Stimulated activated CD4-positive, alpha-beta T cell treated with anti-CD3 and anti-CD28 coated beads, Interleukin-4, amount 100 ng/mL, for 1 hour (primary cell): ENCODE measurements around the gene GIGYF2.
A peak's percentile ranks its signal among the peaks of the same experiment; 100 is the strongest.
"Not testable (repeated sequence)": the region's sequence is repeated elsewhere in the genome, so short reads cannot be mapped to it uniquely, and the experiment has no call there.

Experiments used
- DNase-seq: peaks from one replicate; pipeline ENCODE4 v3.0.0-alpha.2; 2020

The GIGYF2 gene

DNA sequence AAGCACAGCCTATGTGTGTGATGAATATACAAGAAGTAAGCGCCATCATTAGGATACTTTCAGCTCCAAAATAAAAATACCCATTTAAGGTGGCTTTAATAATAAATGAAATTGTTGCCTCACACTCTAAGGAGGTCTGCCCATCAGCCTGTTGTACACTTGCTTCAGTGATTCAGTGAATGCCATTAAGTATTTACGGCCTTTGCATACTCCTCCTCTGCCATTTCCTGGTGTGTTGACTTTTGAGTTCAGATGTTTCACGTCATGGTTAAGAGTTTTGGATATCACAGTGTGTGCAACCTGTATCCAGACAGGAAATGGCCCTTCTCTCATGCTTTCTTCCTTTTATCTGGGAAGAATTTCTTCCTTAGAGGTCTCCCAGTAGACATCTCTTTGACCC lies 134.4 kb downstream of the GIGYF2 start:
- no peak for DNase-seq

- DNase-seq, result no peak
These were observed 136.7 kb downstream of the GIGYF2 start for GRCh38 chr2:232833830-232834229.

DNA sequence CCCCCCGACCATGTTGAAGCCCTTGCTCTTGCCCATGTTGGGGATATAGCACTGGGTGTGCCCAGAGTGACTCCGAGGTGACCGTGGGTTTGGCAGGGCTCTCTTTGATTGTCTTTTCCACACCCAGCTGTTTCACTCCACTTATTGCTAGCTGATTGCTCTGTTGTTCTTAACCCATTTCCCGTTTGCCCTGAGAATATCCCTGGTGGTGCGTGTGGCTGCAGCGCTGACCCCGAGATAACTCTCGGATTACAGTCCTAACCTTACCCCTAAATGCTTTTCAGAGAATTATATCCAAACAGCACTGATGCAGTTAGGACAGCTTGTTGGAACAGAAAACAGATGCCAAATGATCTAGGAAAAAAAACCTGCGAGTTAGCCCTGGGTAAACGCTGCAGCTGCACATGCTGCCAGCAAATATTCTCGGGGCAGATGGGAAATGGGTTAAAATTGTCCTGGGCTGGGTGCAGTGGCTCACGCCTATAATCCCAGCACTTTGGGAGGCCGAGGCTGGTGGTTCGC lies 138.6 kb downstream of the GIGYF2 start:
- no peak for DNase-seq

GRCh38 chr2:232836934-232837333 lies 139.8 kb downstream of the GIGYF2 start:
- no peak for DNase-seq

DNA sequence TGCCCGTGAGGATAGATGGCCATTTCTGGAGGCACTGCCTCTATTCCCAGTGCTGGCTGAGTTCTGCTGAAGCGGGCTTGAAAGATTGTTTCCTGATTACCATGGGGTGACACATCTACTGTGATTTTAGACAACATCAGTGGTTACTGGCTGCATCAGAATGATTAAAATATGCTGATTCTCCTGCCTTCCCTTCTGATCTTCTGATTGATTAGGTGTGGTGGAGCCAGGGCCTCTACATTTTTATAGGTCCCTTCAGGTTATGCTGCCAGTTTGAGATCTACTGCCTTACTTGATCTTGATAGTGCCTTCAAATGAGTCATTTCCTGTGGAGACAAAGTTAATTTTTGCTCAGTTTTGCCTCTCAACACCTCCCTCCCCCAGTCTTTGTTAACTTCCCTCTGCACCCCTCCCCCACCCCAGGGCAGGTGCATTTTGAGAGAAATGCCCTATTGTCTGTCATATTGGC lies 141.3 kb downstream of the GIGYF2 start:
- peak; percentile 56 for DNase-seq

GRCh38 chr2:232839411-232840079 lies 142.4 kb downstream of the GIGYF2 start:
- DNase-seq, result no peak

DNA sequence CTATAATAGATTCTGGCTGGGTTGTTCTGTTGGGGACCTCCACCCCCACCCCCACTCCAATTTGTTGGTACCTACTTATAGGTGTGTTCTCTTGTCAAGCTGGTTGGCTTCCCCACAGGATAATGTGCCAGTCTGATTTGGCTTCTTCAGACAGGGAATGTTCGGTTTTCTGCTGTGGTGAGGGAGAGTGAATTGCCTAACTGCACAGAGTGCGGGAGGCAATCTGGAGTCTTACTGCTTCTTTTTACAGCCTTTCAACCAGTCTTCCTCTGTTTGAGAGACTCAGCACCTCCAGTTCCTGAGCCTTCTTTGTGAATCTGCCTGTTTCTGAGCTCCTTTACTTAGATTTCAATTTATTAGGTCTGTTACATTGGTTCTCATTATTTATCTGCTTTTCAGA lies 145.6 kb downstream of the GIGYF2 start:
- DNase-seq, result no peak

- no peak for DNase-seq
These were observed 146.7 kb downstream of the GIGYF2 start for GRCh38 chr2:232843834-232844233.

GRCh38 chr2:232846055-232846454 lies 148.9 kb downstream of the GIGYF2 start:
- no peak for DNase-seq

GRCh38 chr2:232850039-232850438 lies 152.9 kb downstream of the GIGYF2 start:
- no peak for DNase-seq

DNA sequence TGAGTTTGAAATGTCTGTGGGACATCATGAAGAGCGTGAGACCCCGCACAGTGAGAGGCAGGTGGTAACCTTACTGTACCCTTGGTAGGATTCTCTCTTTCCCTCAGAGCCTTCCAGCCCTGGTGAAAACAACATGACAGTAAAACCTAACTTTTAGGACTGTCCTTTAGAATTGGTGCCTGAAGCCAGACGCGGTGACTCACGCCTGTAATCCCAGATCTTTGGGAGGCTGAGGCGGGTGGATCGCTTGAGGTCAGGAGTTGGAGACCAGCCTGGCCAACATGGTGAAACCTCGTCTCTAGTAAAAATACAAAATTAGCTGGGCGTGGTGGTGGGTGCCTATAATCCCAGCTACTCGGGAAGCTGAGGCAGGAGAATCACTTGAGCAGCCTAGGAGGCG lies 154.9 kb downstream of the GIGYF2 start:
- DNase-seq, result not testable (repeated sequence)

GRCh38 chr2:232852676-232853075 lies 155.5 kb downstream of the GIGYF2 start:
- DNase-seq, result no peak

DNA sequence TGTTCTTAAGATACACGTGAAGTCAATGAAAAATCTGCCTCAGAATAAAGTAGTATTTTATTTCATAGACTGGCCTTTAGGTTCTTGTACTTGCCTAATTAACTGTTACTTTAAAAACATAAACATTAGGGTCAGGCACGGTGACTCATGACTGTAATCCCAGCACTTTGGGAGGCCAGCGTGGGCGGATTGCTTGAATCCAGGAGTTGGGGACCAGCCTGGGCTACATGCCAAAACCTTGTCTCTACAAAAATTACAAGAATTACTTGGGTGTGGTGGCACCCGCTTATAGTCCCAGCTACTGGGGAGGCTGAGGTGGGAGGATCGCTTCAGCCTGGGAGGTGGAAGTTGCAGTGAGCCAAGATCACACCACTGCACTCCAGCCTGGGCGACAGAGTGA lies 157.0 kb downstream of the GIGYF2 start:
- DNase-seq, result no peak

- no peak for DNase-seq
These were observed 160.0 kb downstream of the GIGYF2 start for GRCh38 chr2:232857158-232857563.

DNA sequence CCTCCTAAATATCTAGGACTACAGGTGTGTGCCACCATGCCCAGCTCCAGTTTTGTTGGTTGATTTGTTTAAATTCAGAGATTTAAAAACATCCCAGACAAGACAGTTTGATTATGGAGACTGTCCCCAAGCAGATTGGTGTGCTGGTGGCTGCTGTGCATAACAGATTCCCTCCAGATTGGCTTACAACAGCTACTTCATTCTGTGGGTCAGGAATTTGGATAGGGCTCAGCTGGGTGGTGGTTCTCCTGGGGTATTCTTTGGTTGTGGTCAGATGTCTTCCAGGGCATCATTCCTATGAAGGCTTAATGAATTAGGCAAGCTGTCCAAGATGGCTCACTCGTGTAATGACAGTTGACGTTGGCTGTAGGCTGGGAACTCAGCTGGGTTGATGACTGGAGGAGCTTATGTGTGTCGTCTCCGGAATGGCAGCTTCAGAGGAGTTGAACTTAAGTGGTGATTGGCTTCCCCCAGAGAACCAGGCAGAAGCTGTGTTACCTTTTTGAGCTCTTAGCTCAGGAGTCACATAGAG lies 162.3 kb downstream of the GIGYF2 start:
- no peak for DNase-seq

GRCh38 chr2:232860593-232861241 lies 163.6 kb downstream of the GIGYF2 start:
- no peak for DNase-seq

DNA sequence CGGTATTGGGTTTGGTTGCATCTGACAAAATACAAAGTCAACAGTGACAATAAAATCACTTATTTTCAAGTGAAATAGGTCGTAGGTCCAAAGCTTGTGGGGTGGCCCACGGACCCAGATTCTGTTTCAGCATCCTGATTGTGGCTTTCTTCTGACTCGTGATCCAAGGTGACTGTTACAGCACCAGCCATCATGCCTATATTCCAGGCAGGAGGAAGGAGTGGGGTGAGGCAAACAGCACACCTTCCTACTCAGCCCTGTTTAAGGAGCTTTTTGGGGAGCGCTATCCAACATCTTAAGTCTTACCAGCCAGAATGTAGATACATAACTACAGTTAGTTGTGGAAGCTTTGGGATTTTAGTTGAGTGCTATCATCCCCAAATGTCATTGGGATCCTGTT lies 164.2 kb downstream of the GIGYF2 start:
- DNase-seq, result no peak

GRCh38 chr2:232863996-232864395 lies 166.9 kb downstream of the GIGYF2 start:
- DNase-seq, result no peak

DNA sequence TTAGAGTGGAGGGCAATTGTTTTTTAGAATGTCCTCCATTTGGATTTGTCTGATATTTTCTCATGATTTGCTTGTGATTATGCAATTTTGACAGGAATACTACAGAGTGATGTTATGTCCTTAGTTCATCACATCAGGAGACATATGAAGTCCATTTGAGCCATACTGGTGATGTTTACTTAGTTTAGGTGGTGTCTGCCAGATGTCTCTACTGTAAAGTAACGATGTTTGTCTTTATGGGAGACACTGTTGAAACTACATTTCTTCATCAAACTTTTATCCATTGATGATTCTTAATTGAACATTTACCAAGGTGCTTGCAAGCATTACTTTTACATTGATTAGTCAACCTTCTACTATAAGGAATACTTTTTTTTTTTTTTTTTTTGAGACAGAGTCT lies 168.0 kb downstream of the GIGYF2 start:
- no peak for DNase-seq

DNA sequence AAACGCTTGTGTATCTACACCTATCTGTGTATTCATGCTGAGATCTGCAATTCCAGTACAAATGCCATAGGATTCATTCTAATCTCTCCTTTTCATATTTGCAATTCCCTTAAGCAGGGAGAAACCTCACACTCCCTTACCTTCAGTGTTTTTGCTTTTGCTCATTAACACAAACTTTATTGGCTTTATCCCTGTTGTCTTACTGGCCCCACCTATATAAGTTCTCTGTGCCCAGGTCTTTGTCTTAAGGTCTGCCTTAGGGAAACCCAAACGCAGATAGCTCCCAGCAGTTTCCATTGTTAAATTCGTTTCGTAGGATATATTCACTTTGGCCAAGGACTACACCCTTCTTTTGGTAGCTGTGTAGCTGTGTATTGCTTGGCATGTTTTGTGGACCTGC lies 169.0 kb downstream of the GIGYF2 start:
- no peak for DNase-seq

- no peak for DNase-seq
These were observed 172.2 kb downstream of the GIGYF2 start for GRCh38 chr2:232869138-232870017.

- DNase-seq, result no peak
These were observed 173.1 kb downstream of the GIGYF2 start, which contains the start of gene SNORC for GRCh38 chr2:232870018-232870765. SNORC (plus strand) TSS chr2:232870264; CDS start chr2:232870342, 78 bp downstream.
